ENCODE data around the gene PLEKHA1. TPM values are rescaled to one million over a fixed set of nuclear protein-coding genes. Genes with fewer than 3 reads are reported as not detected.

Gene PLEKHA1
- total and polyA plus RNA-seq, 2 of the 13 experiments (the other 11 are each of a cell fraction or from before 2014, with no cell fraction given): 32.2 to 53.3 TPM

GRCh38 chr10:122374859-122375678, 561 bp downstream of the PLEKHA1 start (continued):
- TF ChIP-seq PBX3 (CRISPR knock-in tag; IDR thresholded peaks at IDR 0.05; ENCODE audit: borderline replicate concordance): no peak
- TF ChIP-seq SKI (IDR thresholded peaks at IDR 0.05; ENCODE audit: partially characterized antibody): peak; percentile 2
- TF ChIP-seq NR1H2 (CRISPR knock-in tag; IDR thresholded peaks at IDR 0.05; ENCODE audit: borderline replicate concordance, low read depth): 0 out of 2 replicates have a peak, but pooled peaks have one; percentile 24
- no peak for TF ChIP-seq IKZF1 (IDR thresholded peaks at IDR 0.05)
- no peak for TF ChIP-seq ZSCAN29 (CRISPR knock-in tag; conservative IDR thresholded peaks at IDR 0.05)
- TF ChIP-seq SP4 (CRISPR knock-in tag; IDR thresholded peaks at IDR 0.05): 0 out of 2 replicates have a peak, but pooled peaks have one; percentile 40
- no peak for TF ChIP-seq CTCF (CRISPR knock-in tag; IDR thresholded peaks at IDR 0.05)
- peak; percentile 69; the same call in 1 of the 2 replicates for TF ChIP-seq ZNF607 (CRISPR knock-in tag; IDR thresholded peaks at IDR 0.05; ENCODE audit: borderline replicate concordance)
- TF ChIP-seq SNAI1 (CRISPR knock-in tag; IDR thresholded peaks at IDR 0.05; ENCODE audit: borderline replicate concordance): no peak
- TF ChIP-seq, protein P1, sequence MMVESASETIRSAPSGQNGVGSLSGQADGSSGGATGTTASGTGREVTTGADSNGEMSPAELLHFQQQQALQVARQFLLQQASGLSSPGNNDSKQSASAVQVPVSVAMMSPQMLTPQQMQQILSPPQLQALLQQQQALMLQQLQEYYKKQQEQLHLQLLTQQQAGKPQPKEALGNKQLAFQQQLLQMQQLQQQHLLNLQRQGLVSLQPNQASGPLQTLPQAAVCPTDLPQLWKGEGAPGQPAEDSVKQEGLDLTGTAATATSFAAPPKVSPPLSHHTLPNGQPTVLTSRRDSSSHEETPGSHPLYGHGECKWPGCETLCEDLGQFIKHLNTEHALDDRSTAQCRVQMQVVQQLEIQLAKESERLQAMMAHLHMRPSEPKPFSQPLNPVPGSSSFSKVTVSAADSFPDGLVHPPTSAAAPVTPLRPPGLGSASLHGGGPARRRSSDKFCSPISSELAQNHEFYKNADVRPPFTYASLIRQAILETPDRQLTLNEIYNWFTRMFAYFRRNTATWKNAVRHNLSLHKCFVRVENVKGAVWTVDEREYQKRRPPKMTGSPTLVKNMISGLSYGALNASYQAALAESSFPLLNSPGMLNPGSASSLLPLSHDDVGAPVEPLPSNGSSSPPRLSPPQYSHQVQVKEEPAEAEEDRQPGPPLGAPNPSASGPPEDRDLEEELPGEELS (CRISPR knock-in tag; IDR thresholded peaks at IDR 0.05): no peak
- peak; percentile 16; the same call in 1 of the 2 replicates for TF ChIP-seq IRF2 (CRISPR knock-in tag; IDR thresholded peaks at IDR 0.05)
- TF ChIP-seq NR2C2 (CRISPR knock-in tag; IDR thresholded peaks at IDR 0.05; ENCODE audit: borderline replicate concordance): peak; percentile 9; the same call in 1 of the 2 replicates
- TF ChIP-seq MTA1 (CRISPR knock-in tag; IDR thresholded peaks at IDR 0.05; ENCODE audit: borderline replicate concordance): peak; percentile 44; the same call in 1 of the 2 replicates
- TF ChIP-seq MXD1 (CRISPR knock-in tag; IDR thresholded peaks at IDR 0.05): 0 out of 2 replicates have a peak, but pooled peaks have one; percentile 4
- TF ChIP-seq ZNF350 (CRISPR knock-in tag; IDR thresholded peaks at IDR 0.05; ENCODE audit: borderline replicate concordance, low read depth): peak; percentile 49; the same call in 1 of the 2 replicates
- peak; percentile 54; the same call in 1 of the 2 replicates for TF ChIP-seq ATF7-NPFF (CRISPR knock-in tag; IDR thresholded peaks at IDR 0.05; ENCODE audit: low read depth)
- TF ChIP-seq, protein P2, sequence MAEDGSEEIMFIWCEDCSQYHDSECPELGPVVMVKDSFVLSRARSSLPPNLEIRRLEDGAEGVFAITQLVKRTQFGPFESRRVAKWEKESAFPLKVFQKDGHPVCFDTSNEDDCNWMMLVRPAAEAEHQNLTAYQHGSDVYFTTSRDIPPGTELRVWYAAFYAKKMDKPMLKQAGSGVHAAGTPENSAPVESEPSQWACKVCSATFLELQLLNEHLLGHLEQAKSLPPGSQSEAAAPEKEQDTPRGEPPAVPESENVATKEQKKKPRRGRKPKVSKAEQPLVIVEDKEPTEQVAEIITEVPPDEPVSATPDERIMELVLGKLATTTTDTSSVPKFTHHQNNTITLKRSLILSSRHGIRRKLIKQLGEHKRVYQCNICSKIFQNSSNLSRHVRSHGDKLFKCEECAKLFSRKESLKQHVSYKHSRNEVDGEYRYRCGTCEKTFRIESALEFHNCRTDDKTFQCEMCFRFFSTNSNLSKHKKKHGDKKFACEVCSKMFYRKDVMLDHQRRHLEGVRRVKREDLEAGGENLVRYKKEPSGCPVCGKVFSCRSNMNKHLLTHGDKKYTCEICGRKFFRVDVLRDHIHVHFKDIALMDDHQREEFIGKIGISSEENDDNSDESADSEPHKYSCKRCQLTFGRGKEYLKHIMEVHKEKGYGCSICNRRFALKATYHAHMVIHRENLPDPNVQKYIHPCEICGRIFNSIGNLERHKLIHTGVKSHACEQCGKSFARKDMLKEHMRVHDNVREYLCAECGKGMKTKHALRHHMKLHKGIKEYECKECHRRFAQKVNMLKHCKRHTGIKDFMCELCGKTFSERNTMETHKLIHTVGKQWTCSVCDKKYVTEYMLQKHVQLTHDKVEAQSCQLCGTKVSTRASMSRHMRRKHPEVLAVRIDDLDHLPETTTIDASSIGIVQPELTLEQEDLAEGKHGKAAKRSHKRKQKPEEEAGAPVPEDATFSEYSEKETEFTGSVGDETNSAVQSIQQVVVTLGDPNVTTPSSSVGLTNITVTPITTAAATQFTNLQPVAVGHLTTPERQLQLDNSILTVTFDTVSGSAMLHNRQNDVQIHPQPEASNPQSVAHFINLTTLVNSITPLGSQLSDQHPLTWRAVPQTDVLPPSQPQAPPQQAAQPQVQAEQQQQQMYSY (CRISPR knock-in tag; IDR thresholded peaks at IDR 0.05): 0 out of 2 replicates have a peak, but pooled peaks have one; percentile 4
- peak; percentile 6; the same call in 1 of the 2 replicates for TF ChIP-seq SAP130 (CRISPR knock-in tag; IDR thresholded peaks at IDR 0.05; ENCODE audit: low read depth)
- no peak for TF ChIP-seq ZNF3 (CRISPR knock-in tag; IDR thresholded peaks at IDR 0.05)
